Measurements from ENCODE around the gene YPEL1. TPM values are rescaled to one million over a fixed set of nuclear protein-coding genes. Genes with fewer than 3 reads are reported as not detected.

Gene YPEL1
- total and polyA plus RNA-seq, 2 of the 8 experiments (the other 6 are each of a cell fraction or from before 2014, with no cell fraction given) = 6.0 to 6.7 TPM

- Histone ChIP-seq H3K23me2 (ENCODE audit: low read depth, low read length) (no peaks in the 10 kb centered on the region), H4K5ac (ENCODE audit: insufficient read length, low read depth, low read length) (no peak overlapping the region), H3K4me1 (replicated peaks in 1 of 4; ENCODE audit: control insufficient read depth in 3 of 4, insufficient read depth in 4 of 4, low read length in 3 of 4) (no peaks in the 10 kb centered on the region), H4K8ac (ENCODE audit: extremely low read depth, insufficient read depth, low read length) (no peak overlapping the region), H2BK15ac (ENCODE audit: low read length) (no peak overlapping the region), H3K56ac (replicated peaks; ENCODE audit: insufficient read length, low read depth, low read length) (no peak overlapping the region), H2BK20ac (ENCODE audit: low read length) (no peak overlapping the region), H2BK120ac (replicated peaks; ENCODE audit: low read depth, low read length) (no peak overlapping the region), H3K18ac (ENCODE audit: extremely low read depth, low read length) (no peak overlapping the region), H2BK12ac (ENCODE audit: low read depth, low read length) (no peak overlapping the region), H2BK5ac (ENCODE audit: low read depth, low read length) (no peak overlapping the region), H2AFZ (ENCODE audit: low read length) (no peak overlapping the region), H4K20me1 (replicated peaks in 1 of 2; ENCODE audit: control insufficient read depth in 1 of 2, insufficient read depth in 2 of 2, low read length in 2 of 2) (peaks cover 3 to 4% of the 10 kb centered on the region in 2 experiments), H3K4me3 (ENCODE audit: extremely low read depth in 1 of 4, insufficient read depth in 2 of 4, low read depth in 3 of 4, low read length in 4 of 4) (no peak overlapping the region), H3K79me1 (ENCODE audit: low read depth, low read length) (no peaks in the 10 kb centered on the region), H3K4me2 (ENCODE audit: insufficient read depth in 1 of 2, low read depth in 2 of 2, low read length in 2 of 2) (no peak overlapping the region), H3K9me3 (ENCODE audit: insufficient read depth in 2 of 2, low read depth in 1 of 2, low read length in 1 of 2) (no peaks in the 10 kb centered on the region), H2AK5ac (ENCODE audit: low read depth, low read length) (no peak overlapping the region), H3K14ac (ENCODE audit: insufficient read length) (no peak overlapping the region), H3K36me3 (ENCODE audit: control insufficient read depth in 2 of 4, insufficient read depth in 4 of 4, low read length in 3 of 4) (peaks cover 4 to 21% (median 7%) of the 10 kb centered on the region in 4 experiments; a peak in 6 of 8 replicates), H3K9ac (replicated peaks in 1 of 4; ENCODE audit: extremely low read depth in 1 of 4, low read depth in 3 of 4, low read length in 3 of 4) (no peak overlapping the region), H3K23ac (ENCODE audit: insufficient read length) (no peak overlapping the region), H3K79me2 (ENCODE audit: control insufficient read depth in 1 of 2, insufficient read depth in 2 of 2, low read length in 2 of 2) (no peaks in the 10 kb centered on the region), H4K91ac (replicated peaks; ENCODE audit: insufficient read length, low read length) (no peak overlapping the region), H3K27me3 (replicated peaks in 1 of 4; ENCODE audit: control insufficient read depth in 3 of 4, extremely low read depth in 1 of 4, insufficient read depth in 3 of 4, low read length in 3 of 4) (no peaks in the 10 kb centered on the region), H3K27ac (ENCODE audit: low read depth, low read length) (no peak overlapping the region), H3K4ac (replicated peaks; ENCODE audit: insufficient read length, low read depth, low read length) (no peak overlapping the region)
- 93% methylated on average over 3 of the region's 3 CpGs; no CpG with 5 or more reads in 1 of the 2 experiments for WGBS, 2 experiments (ENCODE audit: extremely low coverage in 1 of 2, insufficient coverage in 1 of 2, insufficient read length in 1 of 2, insufficient replicate concordance in 2 of 2, low coverage in 1 of 2, low lambda C conversion rate in 2 of 2, missing lambda C conversion rate in 1 of 2)
- POLR2A ChIA-PET (ENCODE audit: partially characterized antibody) = interaction anchor here (0.6 to 2.4 kb wide), 5 partner anchors 8 to 61 kb away, joined by 3 to 11 read pairs (median 6); no protein-coding TSS in a partner anchor
- DNase-seq (ENCODE audit: low read depth in 1 of 2, low spot score in 2 of 2) = no peak
- CTCF ChIA-PET (ENCODE audit: partially characterized antibody) = interaction anchor here (1.3 to 1.5 kb wide), 2 partner anchors 15 to 217 kb away, joined by 3 to 4 read pairs; no protein-coding TSS in a partner anchor
- no peak for FAIRE-seq
- no peak for TF ChIP-seq SP1 (IDR thresholded peaks at IDR 0.05; ENCODE audit: low read depth, low read length)
- no peak for TF ChIP-seq POLR2A (IDR thresholded peaks at IDR 0.05; ENCODE audit: control extremely low read depth in 1 of 2, low read depth in 2 of 2, low read length in 2 of 2)
- TF ChIP-seq EP300 (IDR thresholded peaks at IDR 0.05; ENCODE audit: borderline replicate concordance in 1 of 2, low read depth in 2 of 2, low read length in 2 of 2) = no peak
- no peak for TF ChIP-seq NRF1 (IDR thresholded peaks at IDR 0.05; ENCODE audit: low read depth, low read length)
- TF ChIP-seq RFX5 (IDR thresholded peaks at IDR 0.05; ENCODE audit: borderline replicate concordance, low read depth, low read length) = no peak
- TF ChIP-seq CHD2 (IDR thresholded peaks at IDR 0.05; ENCODE audit: low read length) = no peak
Observed at GRCh38 chr22:21699643-21700042, 36.0 kb downstream of the YPEL1 start.

All from H1 (cell line).